Measurements from ENCODE around the gene PTGES3.

Gene PTGES3

GRCh38 chr12:56658921-56659320 lies 29.2 kb downstream of the PTGES3 start:
- TF ChIP-seq REST (IDR thresholded peaks at IDR 0.05; ENCODE audit: low read depth) (no peak), YY1 (IDR thresholded peaks at IDR 0.05; ENCODE audit: low read depth) (no peak), RAD21 (IDR thresholded peaks at IDR 0.05; ENCODE audit: low read depth) (no peak), EP300 (IDR thresholded peaks at IDR 0.05; ENCODE audit: borderline replicate concordance) (no peak), EGR1 (IDR thresholded peaks at IDR 0.05) (no peak), FOXM1 (IDR thresholded peaks at IDR 0.05; ENCODE audit: borderline replicate concordance, low read depth) (no peak)
- TF ChIP-seq, protein P1, sequence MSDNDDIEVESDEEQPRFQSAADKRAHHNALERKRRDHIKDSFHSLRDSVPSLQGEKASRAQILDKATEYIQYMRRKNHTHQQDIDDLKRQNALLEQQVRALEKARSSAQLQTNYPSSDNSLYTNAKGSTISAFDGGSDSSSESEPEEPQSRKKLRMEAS (IDR thresholded peaks at IDR 0.05): no peak

- TF ChIP-seq, protein P1 (IDR thresholded peaks at IDR 0.05): no peak
Measured at GRCh38 chr12:56657416-56658379, 30.4 kb downstream of the PTGES3 start.

GRCh38 chr12:56645717-56646446 lies 42.2 kb downstream of the PTGES3 start, which contains the start of gene ATP5F1B:
Gene ATP5F1B, minus strand, starts transcription at chr12:56645984. Its CDS starts 21 bp downstream, at chr12:56645963.
- TF ChIP-seq, protein P1 (IDR thresholded peaks at IDR 0.05): peak; percentile 78
- TF ChIP-seq, protein P2, sequence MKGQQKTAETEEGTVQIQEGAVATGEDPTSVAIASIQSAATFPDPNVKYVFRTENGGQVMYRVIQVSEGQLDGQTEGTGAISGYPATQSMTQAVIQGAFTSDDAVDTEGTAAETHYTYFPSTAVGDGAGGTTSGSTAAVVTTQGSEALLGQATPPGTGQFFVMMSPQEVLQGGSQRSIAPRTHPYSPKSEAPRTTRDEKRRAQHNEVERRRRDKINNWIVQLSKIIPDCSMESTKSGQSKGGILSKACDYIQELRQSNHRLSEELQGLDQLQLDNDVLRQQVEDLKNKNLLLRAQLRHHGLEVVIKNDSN (IDR thresholded peaks at IDR 0.05): no peak
- TF ChIP-seq NFIC (IDR thresholded peaks at IDR 0.05) (no peak), EP300 (IDR thresholded peaks at IDR 0.05; ENCODE audit: borderline replicate concordance) (no peak), FOXM1 (IDR thresholded peaks at IDR 0.05; ENCODE audit: borderline replicate concordance, low read depth) (peak; percentile 46; the same call in 1 of the 2 replicates), CREB1 (IDR thresholded peaks at IDR 0.05; ENCODE audit: low read depth) (peak; percentile 89), EGR1 (IDR thresholded peaks at IDR 0.05) (no peak), TAF1 (IDR thresholded peaks at IDR 0.05; ENCODE audit: low read depth) (peak; percentile 99), REST (IDR thresholded peaks at IDR 0.05; ENCODE audit: low read depth) (peak; percentile 14; the same call in 1 of the 2 replicates), CEBPB (IDR thresholded peaks at IDR 0.05) (no peak), TEAD4 (IDR thresholded peaks at IDR 0.05) (0 out of 2 replicates have a peak, but pooled peaks have one; percentile 12), ZBTB7A (IDR thresholded peaks at IDR 0.05; ENCODE audit: low read depth) (no peak), TCF12 (IDR thresholded peaks at IDR 0.05; ENCODE audit: low read depth) (peak; percentile 48), RAD21 (IDR thresholded peaks at IDR 0.05; ENCODE audit: low read depth) (no peak), YY1 (IDR thresholded peaks at IDR 0.05; ENCODE audit: low read depth) (peak; percentile 91)

- TF ChIP-seq CEBPB (IDR thresholded peaks at IDR 0.05) (no peak), TCF12 (IDR thresholded peaks at IDR 0.05; ENCODE audit: low read depth) (no peak), FOXM1 (IDR thresholded peaks at IDR 0.05; ENCODE audit: borderline replicate concordance, low read depth) (no peak), EP300 (IDR thresholded peaks at IDR 0.05; ENCODE audit: borderline replicate concordance) (no peak), TAF1 (IDR thresholded peaks at IDR 0.05; ENCODE audit: low read depth) (no peak), YY1 (IDR thresholded peaks at IDR 0.05; ENCODE audit: low read depth) (no peak), NFIC (IDR thresholded peaks at IDR 0.05) (no peak)
- TF ChIP-seq, protein P2 (IDR thresholded peaks at IDR 0.05): no peak
Measured at GRCh38 chr12:56645201-56645716, 42.8 kb downstream of the PTGES3 start.

DNA sequence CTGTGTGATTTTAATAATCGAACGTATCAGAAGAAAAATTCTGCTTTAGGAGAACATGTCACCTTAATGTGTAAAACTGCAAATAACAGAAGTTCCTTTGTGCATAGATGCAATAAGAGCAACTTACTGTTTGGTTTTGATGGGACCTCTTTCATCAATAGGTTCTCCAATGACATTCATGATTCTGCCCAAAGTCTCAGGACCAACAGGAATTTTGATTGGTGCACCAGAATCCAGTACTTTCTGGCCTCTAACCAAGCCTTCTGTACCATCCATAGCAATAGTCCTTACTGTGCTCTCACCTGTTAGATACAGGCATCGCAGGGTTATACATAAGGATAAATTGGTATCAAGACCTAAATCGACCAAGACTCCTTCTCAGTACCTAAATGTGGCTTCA lies 43.4 kb downstream of the PTGES3 start:
- no peak for TF ChIP-seq TAF1 (IDR thresholded peaks at IDR 0.05; ENCODE audit: low read depth)

Data from Ishikawa (cell line).